Fibroblast of lung (primary cell): Measurements from ENCODE around the gene MREG. TPM values are rescaled to one million over a fixed set of nuclear protein-coding genes. Genes with fewer than 3 reads are reported as not detected.

Source experiments
- DNase-seq, 2 donors: peaks; one replicate each; pipeline versions ENCODE4 v3.0.0 to v3.0.0-alpha.2; 2010; ENCODE audit warnings: low read depth in 2 of 2
- H2AFZ ChIP-seq: 2 replicates; pipeline ENCODE4 v1.5.1; 2012; ENCODE audit warnings: low read length, control low read depth, inconsistent platforms
- H3K27ac ChIP-seq: 2 replicates; pipeline ENCODE4 v1.5.1; 2011; ENCODE audit warnings: low read length, control low read depth; ENCODE audit not compliant: insufficient read depth
- H3K27me3 ChIP-seq: 2 replicates; pipeline ENCODE4 v1.5.1; 2011; ENCODE audit warnings: mild to moderate bottlenecking, low read length; ENCODE audit not compliant: control insufficient read depth, insufficient read depth
- H3K36me3 ChIP-seq: 2 replicates; pipeline ENCODE4 v1.5.1; 2011; ENCODE audit warnings: low read length; ENCODE audit not compliant: control insufficient read depth, insufficient read depth
- H3K4me1 ChIP-seq: 2 replicates; pipeline ENCODE4 v1.5.1; 2011; ENCODE audit warnings: low read length; ENCODE audit not compliant: control insufficient read depth, insufficient read depth; ENCODE audit errors: extremely low read depth
- H3K4me2 ChIP-seq: 2 replicates; pipeline ENCODE4 v1.5.1; 2011; ENCODE audit warnings: low read length, control low read depth; ENCODE audit not compliant: insufficient read depth; ENCODE audit errors: extremely low read depth
- H3K4me3 ChIP-seq, 4 experiments: fragments of 200-600 bp in 1 of 4; sonication (generic) in 1 of 4; replicated peaks in 1 of 4; 2 replicates each; pipeline ENCODE4 v1.5.1; 2011 to 2016; ENCODE audit warnings: low read length in 4 of 4, low read depth in 3 of 4, mild to moderate bottlenecking in 3 of 4, control low read depth in 2 of 4, inconsistent platforms in 1 of 4, mixed read lengths in 1 of 4; ENCODE audit not compliant: insufficient read depth in 1 of 4; ENCODE audit errors: control extremely low read depth in 1 of 4
- H3K79me2 ChIP-seq: 2 replicates; pipeline ENCODE4 v1.5.1; 2012; ENCODE audit warnings: mild to moderate bottlenecking, low read length, inconsistent platforms; ENCODE audit not compliant: control insufficient read depth, insufficient read depth
- H3K9ac ChIP-seq: 2 replicates; pipeline ENCODE4 v1.5.1; 2011; ENCODE audit warnings: mild to moderate bottlenecking, low read length, control low read depth; ENCODE audit not compliant: insufficient read depth
- H3K9me3 ChIP-seq: 2 replicates; pipeline ENCODE4 v1.5.1; 2012; ENCODE audit warnings: low read depth, low read length; ENCODE audit not compliant: control insufficient read depth, insufficient read depth
- H4K20me1 ChIP-seq: 2 replicates; pipeline ENCODE4 v1.5.1; 2011; ENCODE audit warnings: low read length; ENCODE audit not compliant: control insufficient read depth, insufficient read depth; ENCODE audit errors: extremely low read depth
- CTCF ChIP-seq, 2 donors: IDR thresholded peaks in 1 of 2; conservative IDR thresholded peaks in 1 of 2; 1 replicate in 1 of 2; 2 replicates in 1 of 2; pipeline ENCODE4 v1.5.1; 2011 to 2012; ENCODE audit warnings: low read length in 2 of 2, control low read depth in 1 of 2, inconsistent platforms in 1 of 2, low read depth in 1 of 2, mild to moderate bottlenecking in 1 of 2
- EZH2 ChIP-seq: IDR thresholded peaks from 2 replicates; pipeline ENCODE4 v1.5.1; 2012; ENCODE audit warnings: low read length, control low read depth, mild to moderate bottlenecking; ENCODE audit errors: missing control alignments
- polyA plus RNA-seq, 2 donors: library from polyadenylated mRNA; depleted of rRNA in 1 of 2; stranded (reverse) in 1 of 2; unstranded in 1 of 2; fragments of >200 nt; gene quantifications; 2 replicates each; pipeline ENCODE4 v1.2.1, GENCODE V29; 2011 to 2012; ENCODE audit warnings: missing spikeins in 1 of 2
- total RNA-seq: library from RNA; depleted of rRNA; stranded (reverse); fragments of >200 nt; gene quantifications from 2 replicates; pipeline ENCODE4 v1.2.1, GENCODE V29; 2014

The MREG gene
- total and polyA plus RNA-seq, 2 donors (not counting 1 experiment from before 2014, with no cell fraction given), result 2.4 to 3.5 TPM

GRCh38 chr2:216024779-216025336 is 11.5 kb upstream of the MREG start:
- H3K27ac ChIP-seq, result no peak overlapping the region
- peaks cover 4% of the 10 kb centered on the region for H3K4me1 ChIP-seq
- H4K20me1 ChIP-seq, result no peaks in the 10 kb centered on the region
- no peak overlapping the region for H3K4me2 ChIP-seq
- no peaks in the 10 kb centered on the region for H3K27me3 ChIP-seq
- H3K36me3 ChIP-seq, result no peaks in the 10 kb centered on the region
- no peak overlapping the region for H2AFZ ChIP-seq
- no peak for DNase-seq
- H3K79me2 ChIP-seq, result no peaks in the 10 kb centered on the region
- TF ChIP-seq EZH2 (no peak), CTCF (conservative IDR thresholded peaks at IDR 0.05 in 1 of 2, IDR thresholded peaks at IDR 0.05 in 1 of 2; ENCODE audit: low read depth in 1 of 2, low read length in 2 of 2) (no peak)
- H3K9ac ChIP-seq, result no peak overlapping the region
- H3K4me3 ChIP-seq, result no peak overlapping the region
- H3K9me3 ChIP-seq, result no peaks in the 10 kb centered on the region

GRCh38 chr2:216023055-216023648 is 9.8 kb upstream of the MREG start:
- Histone ChIP-seq H3K27me3 (no peaks in the 10 kb centered on the region), H3K4me2 (no peak overlapping the region), H4K20me1 (no peaks in the 10 kb centered on the region), H3K36me3 (no peaks in the 10 kb centered on the region), H3K27ac (no peak overlapping the region), H3K79me2 (no peaks in the 10 kb centered on the region), H3K4me1 (no peaks in the 10 kb centered on the region), H3K9ac (no peak overlapping the region), H2AFZ (no peak overlapping the region), H3K9me3 (no peaks in the 10 kb centered on the region), H3K4me3 (no peak overlapping the region)
- DNase-seq, result peak; percentile 40 to 61
- peak; percentile 73 to 80 for TF ChIP-seq CTCF (conservative IDR thresholded peaks at IDR 0.05 in 1 of 2, IDR thresholded peaks at IDR 0.05 in 1 of 2; ENCODE audit: low read depth in 1 of 2, low read length in 2 of 2)
- no peak for TF ChIP-seq EZH2

GRCh38 chr2:216021768-216022565 is 8.6 kb upstream of the MREG start:
- Histone ChIP-seq H3K4me1 (no peaks in the 10 kb centered on the region), H3K27me3 (no peaks in the 10 kb centered on the region), H3K36me3 (no peaks in the 10 kb centered on the region), H2AFZ (no peak overlapping the region), H3K4me2 (no peak overlapping the region), H3K9me3 (no peaks in the 10 kb centered on the region), H3K27ac (no peak overlapping the region), H3K4me3 (no peak overlapping the region), H4K20me1 (no peaks in the 10 kb centered on the region), H3K9ac (no peak overlapping the region), H3K79me2 (no peaks in the 10 kb centered on the region)
- no peak for TF ChIP-seq EZH2
- no peak for TF ChIP-seq CTCF (conservative IDR thresholded peaks at IDR 0.05 in 1 of 2, IDR thresholded peaks at IDR 0.05 in 1 of 2; ENCODE audit: low read depth in 1 of 2, low read length in 2 of 2)
- no peak for DNase-seq
